Large intestine (tissue), 3 donors: Measurements from ENCODE around the gene STAB1. TPM values are rescaled to one million over a fixed set of nuclear protein-coding genes. Genes with fewer than 3 reads are reported as not detected.

Experiments used
- DNase-seq, 2 donors: peaks; one replicate each; pipeline versions ENCODE4 v3.0.0 to v3.0.0-alpha.2; 2013
- H3K27ac ChIP-seq: one replicate; pipeline ENCODE4 v1.5.1; 2013; ENCODE audit warnings: low read length
- H3K27me3 ChIP-seq: 2 replicates; pipeline ENCODE4 v1.6.1; 2013; ENCODE audit warnings: low read length; ENCODE audit not compliant: control insufficient read depth, insufficient read depth
- H3K36me3 ChIP-seq: 2 replicates; pipeline ENCODE4 v1.6.1; 2013; ENCODE audit warnings: low read length; ENCODE audit not compliant: control insufficient read depth, insufficient read depth
- H3K4me1 ChIP-seq: one replicate; pipeline ENCODE4 v1.6.1; 2013; ENCODE audit warnings: low read length; ENCODE audit not compliant: control insufficient read depth, insufficient read depth
- H3K4me3 ChIP-seq: one replicate; pipeline ENCODE4 v1.5.1; 2013; ENCODE audit warnings: low read length
- H3K9me3 ChIP-seq: one replicate; pipeline ENCODE4 v1.6.1; 2013; ENCODE audit warnings: mild to moderate bottlenecking, low read depth, low read length, moderate library complexity; ENCODE audit not compliant: control insufficient read depth
- WGBS: methylation state at CpG from one replicate; pipeline ENCODE4 v1.1.5; 2013; ENCODE audit warnings: low lambda C conversion rate; ENCODE audit not compliant: insufficient coverage; 5-methylcytosine and 5-hydroxymethylcytosine counted together
- polyA plus RNA-seq: library from polyadenylated mRNA; unstranded; fragments of 120-200 nt; gene quantifications from one replicate; pipeline ENCODE4 v1.2.1, GENCODE V29; 2013

Gene STAB1
- polyA plus RNA-seq, 1 donor = 43.5 TPM

GRCh38 chr3:52533623-52534280 is 38.6 kb downstream of the STAB1 start, which contains the start of gene NT5DC2:
Gene NT5DC2 (minus strand): TSS chr3:52533857. CDS start chr3:52533737, 120 bp downstream.
- Histone ChIP-seq H3K36me3 (peaks cover 5% of the 10 kb centered on the region), H3K27me3 (no peaks in the 10 kb centered on the region), H3K27ac (peak within 1 kb of the TSS; percentile 41), H3K4me1 (peaks cover 31% of the 10 kb centered on the region), H3K9me3 (peaks cover 3% of the 10 kb centered on the region), H3K4me3 (peak within 1 kb of the TSS; percentile 64)
- peak in 1 of 2 donors; percentile 68 for DNase-seq
- WGBS = no CpG with 5 or more reads among the region's 91 CpGs

- Histone ChIP-seq H3K4me1 (peaks cover 31% of the 10 kb centered on the region), H3K27me3 (no peaks in the 10 kb centered on the region), H3K4me3 (peak overlapping the region; percentile 54), H3K36me3 (no peaks in the 10 kb centered on the region), H3K27ac (peak overlapping the region; percentile 41), H3K9me3 (peaks cover 3% of the 10 kb centered on the region)
- 100% methylated on average over 3 of the region's 57 CpGs for WGBS
- peak in 1 of 2 donors; percentile 13 for DNase-seq
Observed at GRCh38 chr3:52534281-52535183, 39.4 kb downstream of the STAB1 start.

- H3K9me3 ChIP-seq = peaks cover 3% of the 10 kb centered on the region
- H3K4me3 ChIP-seq = peak overlapping the region; percentile 41
- peaks cover 31% of the 10 kb centered on the region for H3K4me1 ChIP-seq
- no peak for DNase-seq
- H3K27me3 ChIP-seq = no peaks in the 10 kb centered on the region
- WGBS = 92% methylated on average over 7 of the region's 19 CpGs
- H3K36me3 ChIP-seq = no peaks in the 10 kb centered on the region
- no peak overlapping the region for H3K27ac ChIP-seq
Observed at GRCh38 chr3:52535411-52536111, 40.4 kb downstream of the STAB1 start.

GRCh38 chr3:52536112-52536368 is 40.9 kb downstream of the STAB1 start:
- peaks cover 3% of the 10 kb centered on the region for H3K36me3 ChIP-seq
- no CpG with 5 or more reads among the region's 9 CpGs for WGBS
- DNase-seq = no peak
- H3K9me3 ChIP-seq = peaks cover 3% of the 10 kb centered on the region
- H3K4me1 ChIP-seq = peaks cover 31% of the 10 kb centered on the region
- H3K27ac ChIP-seq = no peak overlapping the region
- peak overlapping the region; percentile 41 for H3K4me3 ChIP-seq
- no peaks in the 10 kb centered on the region for H3K27me3 ChIP-seq

GRCh38 chr3:52536369-52537164 is 41.4 kb downstream of the STAB1 start, which contains the start of gene UQCC5:
Gene UQCC5 (plus strand): TSS chr3:52536605. CDS start chr3:52536756, 151 bp downstream.
- H3K36me3 ChIP-seq = peaks cover 7% of the 10 kb centered on the region
- H3K27me3 ChIP-seq = no peaks in the 10 kb centered on the region
- H3K4me3 ChIP-seq = peak within 1 kb of the TSS; percentile 60
- H3K27ac ChIP-seq = peak within 1 kb of the TSS; percentile 64
- H3K4me1 ChIP-seq = peaks cover 31% of the 10 kb centered on the region
- peaks cover 3% of the 10 kb centered on the region for H3K9me3 ChIP-seq
- whole genome bisulfite sequencing = no CpG with 5 or more reads among the region's 65 CpGs
- DNase-seq = peak; percentile 99

GRCh38 chr3:52537165-52537620 is 42.1 kb downstream of the STAB1 start:
- Histone ChIP-seq H3K9me3 (peaks cover 3% of the 10 kb centered on the region), H3K36me3 (peaks cover 7% of the 10 kb centered on the region), H3K4me3 (peak overlapping the region; percentile 60), H3K27ac (peak overlapping the region; percentile 64), H3K27me3 (no peaks in the 10 kb centered on the region), H3K4me1 (peaks cover 31% of the 10 kb centered on the region)
- WGBS = 0% methylated on average over 1 of the region's 6 CpGs
- DNase-seq = no peak

GRCh38 chr3:52537726-52538421 is 42.7 kb downstream of the STAB1 start:
- no peak for DNase-seq
- Histone ChIP-seq H3K4me1 (peaks cover 24% of the 10 kb centered on the region), H3K4me3 (peak overlapping the region; percentile 60), H3K9me3 (peaks cover 3% of the 10 kb centered on the region), H3K27ac (peak overlapping the region; percentile 64), H3K36me3 (peaks cover 7% of the 10 kb centered on the region), H3K27me3 (no peaks in the 10 kb centered on the region)
- WGBS = 10% methylated on average over 2 of the region's 7 CpGs

- no peak overlapping the region for H3K27ac ChIP-seq
- no peak overlapping the region for H3K4me3 ChIP-seq
- no peaks in the 10 kb centered on the region for H3K27me3 ChIP-seq
- peaks cover 2% of the 10 kb centered on the region for H3K9me3 ChIP-seq
- no peak for DNase-seq
- WGBS = 97% methylated on average over 5 of the region's 5 CpGs
- H3K4me1 ChIP-seq = peaks cover 22% of the 10 kb centered on the region
- H3K36me3 ChIP-seq = peaks cover 7% of the 10 kb centered on the region
Observed at GRCh38 chr3:52539010-52539653, 44.0 kb downstream of the STAB1 start.

- no peak for DNase-seq
- Histone ChIP-seq H3K27ac (no peak overlapping the region), H3K4me3 (no peak overlapping the region), H3K9me3 (no peaks in the 10 kb centered on the region), H3K27me3 (no peaks in the 10 kb centered on the region), H3K4me1 (peaks cover 12% of the 10 kb centered on the region), H3K36me3 (peaks cover 11% of the 10 kb centered on the region)
- no CpG with 5 or more reads among the region's 2 CpGs for WGBS
Observed at GRCh38 chr3:52541050-52541449, 45.9 kb downstream of the STAB1 start.
